RWPE1 (cell line): ENCODE data around the gene SNRPA.
"Not testable (repeated sequence)": the region's sequence is repeated elsewhere in the genome, so short reads cannot be mapped to it uniquely, and the experiment has no call there.

ENCODE experiments used
- CTCF ChIA-PET: fragments of 350-600 bp; sonication (Branson Sonifier 250); formaldehyde crosslinking; extraction: SDS; loops from one replicate; lab custom pipeline; 2021; lab: Yijun Ruan, JAX
- POLR2A ChIA-PET: fragments of 400-600 bp; formaldehyde crosslinking; extraction: SDS; loops from one replicate; lab custom pipeline; 2020; ENCODE audit warnings: antibody characterized with exemption; ENCODE audit not compliant: low non-redundant PET; lab: Yijun Ruan, JAX
- DNase-seq: peaks from one replicate; pipeline ENCODE4 v3.0.0; 2012; ENCODE audit warnings: low spot score
- H3K27ac ChIP-seq: fragments of 450-650 bp; 2 replicates; pipeline ENCODE4 v1.5.1; 2017
- CTCF ChIP-seq: fragments of 450-650 bp; conservative IDR thresholded peaks from 2 replicates; pipeline ENCODE4 v1.5.1; 2017; ENCODE audit warnings: low read depth, mild to moderate bottlenecking

Gene SNRPA

DNA sequence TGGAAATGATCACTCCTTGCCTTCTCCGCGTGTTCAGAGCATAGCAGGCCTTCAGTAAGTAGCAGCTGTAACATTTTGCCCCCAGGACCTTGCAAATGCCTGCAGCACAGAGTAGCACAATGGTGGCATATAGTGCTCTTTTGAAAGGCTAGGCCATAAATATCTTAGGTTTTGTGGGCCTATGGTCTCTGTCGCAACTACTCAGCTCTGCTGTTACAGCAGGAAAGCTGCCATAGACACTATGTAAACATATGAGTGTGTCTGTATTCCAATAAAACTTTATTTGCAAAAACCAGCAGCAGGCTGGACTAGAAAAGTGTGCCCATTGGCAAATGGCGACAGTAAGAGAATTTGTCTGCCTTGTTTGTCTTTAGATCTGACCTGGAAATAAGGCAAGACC lies 24.7 kb upstream of the SNRPA start:
- DNase-seq: no peak
- ChIA-PET POLR2A (no interaction called here), CTCF (no interaction called here)
- TF ChIP-seq CTCF: no peak
- H3K27ac ChIP-seq: no peak overlapping the region

- POLR2A ChIA-PET, DNase-seq: not testable (repeated sequence)
These were observed 20.9 kb upstream of the SNRPA start for GRCh38 chr19:40730065-40730464.

GRCh38 chr19:40732304-40732703 lies 18.7 kb upstream of the SNRPA start:
- DNase-seq, POLR2A ChIA-PET, H3K27ac ChIP-seq: not testable (repeated sequence)
- CTCF ChIA-PET: interaction anchor here (0.7 kb wide), 1 partner anchor 98 kb away, joined by 3 read pairs; no protein-coding TSS in a partner anchor

More at GRCh38 chr19:40730065-40730464, 20.9 kb upstream of the SNRPA start:
- H3K27ac ChIP-seq, CTCF ChIA-PET: not testable (repeated sequence)

- no peak for DNase-seq
- TF ChIP-seq CTCF: no peak
- ChIA-PET CTCF (no interaction called here), POLR2A (no interaction called here)
- H3K27ac ChIP-seq: peak overlapping the region; percentile 41
These were observed 17.9 kb upstream of the SNRPA start for GRCh38 chr19:40733149-40733548.

GRCh38 chr19:40735013-40735771 lies 15.8 kb upstream of the SNRPA start:
- POLR2A ChIA-PET: interaction anchor here (1.4 kb wide), 1 partner anchor 15 kb away, joined by 4 read pairs; the partner anchor contains the start of gene ACTMAP
- TF ChIP-seq CTCF: no peak
- H3K27ac ChIP-seq: peak overlapping the region; percentile 63
- CTCF ChIA-PET: no interaction called here
- no peak for DNase-seq

- CTCF ChIA-PET: no interaction called here
- peak overlapping the region; percentile 40 for H3K27ac ChIP-seq
- POLR2A ChIA-PET: interaction anchor here (1.4 kb wide), 1 partner anchor 14 kb away, joined by 4 read pairs; the partner anchor contains the start of gene ACTMAP
- no peak for TF ChIP-seq CTCF
- no peak for DNase-seq
These were observed 14.3 kb upstream of the SNRPA start for GRCh38 chr19:40736661-40737060.

DNA sequence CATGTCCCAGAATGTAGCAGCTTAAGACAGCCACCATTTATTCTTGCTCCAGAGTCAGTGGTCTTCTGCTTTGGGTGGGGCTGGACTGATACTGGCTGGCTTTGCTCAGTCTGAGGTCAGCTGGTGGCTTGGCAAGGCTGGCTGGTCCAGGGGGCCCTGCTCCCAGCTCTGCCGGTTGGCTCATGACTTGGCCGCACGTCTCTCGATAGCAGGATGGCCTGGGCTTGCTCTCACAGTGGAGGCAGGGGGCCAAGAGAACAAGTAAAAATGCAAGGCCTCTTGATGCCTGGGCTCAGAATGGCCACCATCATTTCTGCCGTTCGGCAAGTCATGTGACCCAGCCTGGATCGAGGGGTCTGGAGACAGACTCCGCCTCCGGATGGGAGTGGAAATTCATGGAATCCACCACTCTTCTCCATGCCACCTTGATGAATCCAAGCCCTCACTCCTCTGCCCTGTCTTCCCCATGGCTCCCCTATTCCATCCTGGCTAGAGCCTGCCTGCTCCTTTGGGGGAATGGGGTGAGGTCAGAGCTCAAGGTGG lies 13.8 kb upstream of the SNRPA start:
- peak overlapping the region; percentile 40; the same call in 1 of the 2 replicates for H3K27ac ChIP-seq
- DNase-seq: no peak
- TF ChIP-seq CTCF: no peak
- POLR2A ChIA-PET: no interaction called here
- CTCF ChIA-PET: no interaction called here
